ENCODE data around the gene PPDPF. TPM values are rescaled to one million over a fixed set of nuclear protein-coding genes. Genes with fewer than 3 reads are reported as not detected.

The PPDPF gene
- total and polyA plus RNA-seq, 2 of the 8 experiments (the other 6 are each of a cell fraction or from before 2014, with no cell fraction given): 30.5 to 138 TPM

DNA sequence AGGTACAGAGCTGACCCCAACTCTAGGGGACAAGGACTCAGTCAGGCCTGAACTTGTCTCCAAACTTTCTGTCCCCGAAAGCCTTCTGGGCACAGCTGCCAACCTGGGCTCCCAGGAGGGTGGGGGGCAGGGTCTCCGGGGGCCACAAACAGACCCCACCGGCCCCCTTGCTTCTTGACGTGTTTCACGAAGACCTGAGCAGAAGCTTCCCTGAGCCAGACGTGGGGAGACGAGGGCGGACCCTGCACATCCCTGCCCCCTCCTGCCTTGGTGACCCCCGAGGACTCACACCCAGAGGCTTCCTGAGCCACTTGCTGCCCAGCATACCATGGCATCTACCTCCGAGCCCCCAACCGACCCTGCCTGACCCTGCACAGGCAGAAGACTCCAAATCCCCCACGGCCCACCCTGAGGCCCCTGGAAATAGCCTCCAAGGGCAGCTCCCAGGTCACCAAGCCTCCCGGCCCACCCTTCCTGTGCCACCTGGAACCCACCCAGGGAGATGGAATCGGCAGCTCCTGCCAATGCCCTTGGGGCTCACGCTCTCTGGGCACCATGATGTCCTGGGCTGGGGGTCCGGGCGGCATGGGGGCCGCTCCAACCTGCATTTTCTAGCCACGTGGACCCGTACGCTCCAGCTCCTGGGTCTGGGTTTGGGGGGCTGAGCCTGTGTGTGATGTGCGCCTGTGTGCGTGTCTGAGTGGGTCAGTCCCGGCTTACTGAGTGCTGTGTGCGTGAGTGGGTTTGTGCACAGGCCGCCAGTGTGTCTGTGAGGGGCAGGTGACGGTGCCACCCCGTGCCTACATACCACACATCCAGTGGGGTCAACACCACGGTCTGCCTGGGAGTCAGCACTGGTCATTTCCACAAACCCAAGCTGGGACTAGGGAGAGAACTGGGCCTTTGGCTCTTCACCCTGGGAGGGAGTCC is 19.1 kb downstream of the PPDPF start (continued):
- TF ChIP-seq, protein P1, sequence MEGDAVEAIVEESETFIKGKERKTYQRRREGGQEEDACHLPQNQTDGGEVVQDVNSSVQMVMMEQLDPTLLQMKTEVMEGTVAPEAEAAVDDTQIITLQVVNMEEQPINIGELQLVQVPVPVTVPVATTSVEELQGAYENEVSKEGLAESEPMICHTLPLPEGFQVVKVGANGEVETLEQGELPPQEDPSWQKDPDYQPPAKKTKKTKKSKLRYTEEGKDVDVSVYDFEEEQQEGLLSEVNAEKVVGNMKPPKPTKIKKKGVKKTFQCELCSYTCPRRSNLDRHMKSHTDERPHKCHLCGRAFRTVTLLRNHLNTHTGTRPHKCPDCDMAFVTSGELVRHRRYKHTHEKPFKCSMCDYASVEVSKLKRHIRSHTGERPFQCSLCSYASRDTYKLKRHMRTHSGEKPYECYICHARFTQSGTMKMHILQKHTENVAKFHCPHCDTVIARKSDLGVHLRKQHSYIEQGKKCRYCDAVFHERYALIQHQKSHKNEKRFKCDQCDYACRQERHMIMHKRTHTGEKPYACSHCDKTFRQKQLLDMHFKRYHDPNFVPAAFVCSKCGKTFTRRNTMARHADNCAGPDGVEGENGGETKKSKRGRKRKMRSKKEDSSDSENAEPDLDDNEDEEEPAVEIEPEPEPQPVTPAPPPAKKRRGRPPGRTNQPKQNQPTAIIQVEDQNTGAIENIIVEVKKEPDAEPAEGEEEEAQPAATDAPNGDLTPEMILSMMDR (IDR thresholded peaks at IDR 0.05; ENCODE audit: control extremely low read depth in 1 of 3, insufficient read depth in 1 of 3, low read depth in 1 of 3, low read length in 3 of 3): no peak
- TF ChIP-seq MAFK (IDR thresholded peaks at IDR 0.05; ENCODE audit: low read depth, low read length) (no peak), SIN3A (conservative IDR thresholded peaks at IDR 0.05 in 1 of 2, IDR thresholded peaks at IDR 0.05 in 1 of 2; ENCODE audit: low read depth in 1 of 2, low read length in 2 of 2) (no peak)

Measured in H1 (cell line).